ENCODE results near the gene ZNF14. TPM values are rescaled to one million over a fixed set of nuclear protein-coding genes. Genes with fewer than 3 reads are reported as not detected.
"Not testable (repeated sequence)": the region's sequence is repeated elsewhere in the genome, so short reads cannot be mapped to it uniquely, and the experiment has no call there.

The ZNF14 gene
- total and polyA plus RNA-seq, 12 donors, result 1.8 to 6.6 (median 3.8) TPM

DNA sequence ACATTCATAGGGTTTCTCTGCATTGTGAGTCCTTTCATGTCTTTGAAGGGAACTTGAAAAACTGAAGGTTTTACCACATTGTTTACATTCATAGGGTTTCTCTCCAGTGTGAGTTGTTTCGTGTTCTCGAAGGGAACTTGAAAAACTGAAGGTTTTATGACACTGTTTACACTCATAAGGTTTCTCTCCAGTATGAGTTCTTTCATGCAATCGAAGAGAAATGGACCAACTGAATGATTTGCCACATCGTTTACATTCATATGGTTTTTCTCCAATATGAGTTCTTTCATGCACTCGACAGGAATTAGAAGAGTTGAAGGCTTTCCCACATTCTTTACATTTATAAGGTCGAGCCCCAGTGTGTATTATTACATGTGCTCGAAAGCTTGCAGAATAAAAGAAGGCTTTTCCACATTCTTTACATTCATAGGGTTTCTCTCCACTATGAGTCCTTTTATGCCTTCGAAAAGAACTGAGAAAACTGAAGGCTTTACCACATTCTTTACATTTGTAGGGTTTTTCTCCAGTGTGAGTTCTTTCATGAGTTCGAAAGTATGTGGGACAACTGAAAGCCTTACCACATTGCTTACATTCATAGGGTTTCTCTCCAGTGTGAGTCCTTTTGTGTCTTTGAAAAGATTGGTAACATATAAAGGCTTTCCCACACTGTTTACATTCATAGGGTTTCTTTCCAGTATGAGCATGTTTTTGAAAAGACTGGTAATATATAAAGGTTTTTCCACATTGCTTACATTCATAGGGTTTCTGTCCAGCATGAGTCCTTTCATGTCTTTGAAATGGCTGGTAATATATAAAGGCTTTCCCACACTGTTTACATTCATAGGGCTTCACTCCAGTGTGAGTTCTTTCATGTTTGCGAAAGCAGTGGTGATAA is 20.7 kb downstream of the ZNF14 start:
- no peaks in the 10 kb centered on the region for H3K4me1 ChIP-seq
- intact Hi-C loops (cut with DNase I), result no loop called here
- 98 to 99% methylated on average over 10 of the region's 10 CpGs for WGBS, 2 donors
- TF ChIP-seq, protein P1, sequence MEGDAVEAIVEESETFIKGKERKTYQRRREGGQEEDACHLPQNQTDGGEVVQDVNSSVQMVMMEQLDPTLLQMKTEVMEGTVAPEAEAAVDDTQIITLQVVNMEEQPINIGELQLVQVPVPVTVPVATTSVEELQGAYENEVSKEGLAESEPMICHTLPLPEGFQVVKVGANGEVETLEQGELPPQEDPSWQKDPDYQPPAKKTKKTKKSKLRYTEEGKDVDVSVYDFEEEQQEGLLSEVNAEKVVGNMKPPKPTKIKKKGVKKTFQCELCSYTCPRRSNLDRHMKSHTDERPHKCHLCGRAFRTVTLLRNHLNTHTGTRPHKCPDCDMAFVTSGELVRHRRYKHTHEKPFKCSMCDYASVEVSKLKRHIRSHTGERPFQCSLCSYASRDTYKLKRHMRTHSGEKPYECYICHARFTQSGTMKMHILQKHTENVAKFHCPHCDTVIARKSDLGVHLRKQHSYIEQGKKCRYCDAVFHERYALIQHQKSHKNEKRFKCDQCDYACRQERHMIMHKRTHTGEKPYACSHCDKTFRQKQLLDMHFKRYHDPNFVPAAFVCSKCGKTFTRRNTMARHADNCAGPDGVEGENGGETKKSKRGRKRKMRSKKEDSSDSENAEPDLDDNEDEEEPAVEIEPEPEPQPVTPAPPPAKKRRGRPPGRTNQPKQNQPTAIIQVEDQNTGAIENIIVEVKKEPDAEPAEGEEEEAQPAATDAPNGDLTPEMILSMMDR (IDR thresholded peaks at IDR 0.05), result no peak
- DNase-seq, result no peak
- no peak for ATAC-seq
- peaks cover 11 to 94% (median 81%) of the 10 kb centered on the region in 9 donors for H3K36me3 ChIP-seq
- H3K27me3 ChIP-seq, result no peaks in the 10 kb centered on the region
- H3K4me3 ChIP-seq, result no peak overlapping the region
- peaks cover 15 to 100% (median 100%) of the 10 kb centered on the region in 11 donors for H3K9me3 ChIP-seq
- H3K27ac ChIP-seq, result no peak overlapping the region

DNA sequence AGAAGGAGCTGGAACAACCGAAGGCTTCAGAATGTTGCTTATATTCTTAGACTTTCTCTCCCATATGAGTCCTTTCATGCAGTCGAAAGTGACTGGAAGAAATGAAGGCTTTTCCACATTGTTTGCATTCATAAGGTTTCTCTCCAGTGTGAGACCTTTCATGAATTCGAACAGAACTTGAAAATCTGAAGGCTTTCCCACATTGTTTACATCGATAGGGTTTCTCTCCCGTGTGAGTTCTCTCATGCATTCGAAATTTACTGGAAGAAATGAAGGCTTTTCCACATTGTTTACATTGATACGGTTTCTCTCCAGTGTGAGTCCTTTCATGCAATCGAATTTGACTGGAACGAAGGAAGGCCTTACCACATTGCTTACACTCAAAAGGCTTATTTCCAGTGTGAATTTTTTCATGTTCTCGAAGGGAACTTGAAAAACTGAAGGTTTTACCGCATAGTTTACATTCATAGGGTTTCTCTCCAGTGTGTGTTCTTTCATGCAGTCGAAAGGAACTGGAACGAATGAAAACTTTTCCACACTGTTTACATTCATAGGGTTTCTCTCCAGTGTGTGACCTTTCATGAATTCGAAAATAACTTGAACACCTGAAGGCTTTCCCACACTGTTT is 21.5 kb downstream of the ZNF14 start:
- Histone ChIP-seq H3K36me3 (peaks cover 11 to 87% (median 73%) of the 10 kb centered on the region in 9 donors), H3K4me3 (no peak overlapping the region), H3K27ac (no peak overlapping the region), H3K9me3 (peaks cover 15 to 100% (median 100%) of the 10 kb centered on the region in 11 donors), H3K4me1 (no peaks in the 10 kb centered on the region), H3K27me3 (no peaks in the 10 kb centered on the region)
- WGBS, 2 donors, result 98% methylated on average over 14 of the region's 14 CpGs
- DNase-seq (no peak), ATAC-seq (no peak)
- intact Hi-C loops (cut with DNase I), result no loop called here
- TF ChIP-seq, protein P1 (IDR thresholded peaks at IDR 0.05), result no peak

DNA sequence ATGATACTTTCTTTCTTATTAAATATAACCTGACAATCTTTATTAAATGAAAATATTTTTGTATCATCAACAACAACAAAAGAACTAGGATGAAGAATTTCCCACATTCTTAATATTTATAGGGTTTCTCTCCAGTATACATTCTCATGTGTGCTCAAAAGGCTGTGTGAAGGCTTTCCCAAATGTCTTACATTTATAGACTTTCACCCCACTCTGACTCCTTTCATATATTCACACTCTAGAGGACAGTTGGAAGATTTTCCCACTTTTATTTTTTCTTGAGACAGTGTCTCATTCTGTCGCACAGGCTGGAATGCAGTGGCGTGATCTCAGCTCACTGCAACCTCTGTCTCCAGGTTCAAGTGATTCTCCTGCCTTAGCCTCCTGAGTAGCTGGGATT is 22.4 kb downstream of the ZNF14 start:
- no peaks in the 10 kb centered on the region for H3K4me1 ChIP-seq
- H3K9me3 ChIP-seq, result peaks cover 15 to 100% (median 100%) of the 10 kb centered on the region in 11 donors
- no peak for DNase-seq
- peaks cover 11 to 78% (median 64%) of the 10 kb centered on the region in 9 donors for H3K36me3 ChIP-seq
- no peak for ATAC-seq
- WGBS, 2 donors, result 99 to 100% methylated on average over 2 of the region's 2 CpGs
- TF ChIP-seq, protein P1 (IDR thresholded peaks at IDR 0.05), result no peak
- intact Hi-C loops (cut with DNase I), result no loop called here
- no peaks in the 10 kb centered on the region for H3K27me3 ChIP-seq
- no peak overlapping the region for H3K27ac ChIP-seq
- no peak overlapping the region for H3K4me3 ChIP-seq

DNA sequence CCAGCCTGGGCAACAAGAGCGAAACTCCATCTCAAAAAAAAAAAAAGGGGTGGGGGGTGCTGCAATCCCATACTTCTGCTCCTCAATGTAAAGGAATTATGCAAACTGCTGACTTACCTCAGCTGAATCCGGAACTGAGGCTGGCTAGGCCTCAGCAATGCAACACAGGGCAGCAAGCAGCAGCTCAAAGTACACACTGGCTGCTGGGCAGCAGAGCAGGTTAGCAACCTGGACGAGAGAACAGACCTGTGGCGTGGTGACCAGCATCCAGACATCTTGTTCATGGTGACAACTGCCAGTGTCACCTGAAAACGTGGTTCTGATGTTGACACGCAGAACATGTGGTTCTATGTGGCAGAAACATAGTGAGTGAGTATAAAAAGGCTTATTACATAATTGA is 28.1 kb downstream of the ZNF14 start:
- H3K27ac ChIP-seq, result no peak overlapping the region
- H3K4me1 ChIP-seq, result no peaks in the 10 kb centered on the region
- peaks cover 0 to 59% (median 19%) of the 10 kb centered on the region in 9 donors for H3K36me3 ChIP-seq
- ATAC-seq (no peak), DNase-seq (no peak)
- TF ChIP-seq, protein P1 (IDR thresholded peaks at IDR 0.05), result no peak
- intact Hi-C loops (cut with DNase I), result no loop called here
- WGBS, 2 donors, result 92 to 94% methylated on average over 6 of the region's 6 CpGs
- H3K27me3 ChIP-seq, result no peaks in the 10 kb centered on the region
- H3K4me3 ChIP-seq, result no peak overlapping the region
- H3K9me3 ChIP-seq, result peaks cover 3 to 100% (median 63%) of the 10 kb centered on the region in 11 donors

DNA sequence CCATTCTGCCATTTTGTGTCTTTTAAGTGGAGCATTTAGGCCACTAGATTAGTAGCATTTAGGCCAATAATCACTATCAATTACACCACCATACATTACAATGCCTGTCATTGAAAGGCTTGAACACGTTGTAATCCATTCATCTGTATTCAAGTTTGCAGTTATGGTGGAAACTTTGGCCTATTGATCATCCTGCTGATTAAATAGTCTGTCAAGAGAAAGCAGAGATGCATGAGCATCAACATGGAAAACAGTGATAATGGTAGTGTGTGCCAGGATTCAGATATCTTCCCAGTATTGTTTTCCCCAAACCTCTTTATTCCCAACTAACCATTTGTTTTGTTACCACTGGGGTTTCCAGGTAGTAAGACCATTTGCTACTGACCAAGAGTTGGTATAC is 32.4 kb downstream of the ZNF14 start:
- H3K4me1 ChIP-seq; H3K27ac ChIP-seq; DNase-seq; ATAC-seq; H3K4me3 ChIP-seq; intact Hi-C loops (cut with DNase I); H3K27me3 ChIP-seq: not testable (repeated sequence)
- H3K36me3 ChIP-seq, result peaks cover 0 to 39% (median 9%) of the 10 kb centered on the region in 9 donors
- peaks cover 0 to 94% (median 19%) of the 10 kb centered on the region in 11 donors for H3K9me3 ChIP-seq
- WGBS, 2 donors, result 90 to 95% methylated on average over 1 of the region's 1 CpG
